Heart left ventricle (tissue), 16 donors: ENCODE results near the gene RHOV. TPM values are rescaled to one million over a fixed set of nuclear protein-coding genes. Genes with fewer than 3 reads are reported as not detected.

ENCODE experiments used
- ATAC-seq, 4 donors: fragments of 200-7000 bp; cut with Tn5 transposase; one replicate each; pipeline ENCODE4 v1.9.1; 2020 to 2022; ENCODE audit warnings: moderate library complexity in 4 of 4, mild to moderate bottlenecking in 3 of 4, moderate number of reproducible peaks in 1 of 4
- DNase-seq, 5 donors: peaks; one replicate each; pipeline ENCODE4 v3.0.0-alpha.2; 2020
- H3K27ac ChIP-seq, 12 donors: fragments of 200-600 bp; sonication (generic) in 4 of 12; one replicate each; pipeline versions ENCODE4 v1.5.0 to v1.8.0; 2016 to 2022; ENCODE audit warnings: mild to moderate bottlenecking in 2 of 12
- H3K27me3 ChIP-seq, 9 donors: fragments of 200-600 bp; sonication (generic) in 2 of 9; one replicate each; pipeline versions ENCODE4 v1.5.1 to v1.8.0; 2016 to 2022; ENCODE audit warnings: mild to moderate bottlenecking in 3 of 9
- H3K36me3 ChIP-seq, 9 donors: fragments of 200-600 bp; sonication (generic) in 2 of 9; one replicate each; pipeline versions ENCODE4 v1.5.0 to v1.8.0; 2018 to 2022; ENCODE audit warnings: mild to moderate bottlenecking in 2 of 9
- H3K4me1 ChIP-seq, 12 donors: fragments of 200-600 bp; sonication (generic) in 4 of 12; one replicate each; pipeline versions ENCODE4 v1.5.0 to v1.8.0; 2016 to 2022; ENCODE audit warnings: mild to moderate bottlenecking in 3 of 12
- H3K4me3 ChIP-seq, 12 donors: fragments of 200-600 bp; sonication (generic) in 4 of 12; one replicate each; pipeline versions ENCODE4 v1.5.0 to v1.8.0; 2017 to 2022; ENCODE audit warnings: mild to moderate bottlenecking in 9 of 12, moderate library complexity in 4 of 12
- H3K9me3 ChIP-seq, 12 donors: fragments of 200-600 bp; sonication (generic) in 4 of 12; one replicate each; pipeline versions ENCODE4 v1.5.0 to v1.8.0; 2016 to 2022; ENCODE audit warnings: mild to moderate bottlenecking in 1 of 12
- CTCF ChIP-seq, 12 donors: fragments of 200-600 bp; sonication (generic) in 4 of 12; IDR thresholded peaks; one replicate each; pipeline versions ENCODE4 v1.5.0 to v1.8.0; 2018 to 2022; ENCODE audit warnings: antibody characterized with exemption in 12 of 12, mild to moderate bottlenecking in 5 of 12
- POLR2A ChIP-seq, 2 donors: fragments of 450-650 bp; IDR thresholded peaks; one replicate each; pipeline ENCODE4 v1.6.1; 2017; ENCODE audit warnings: antibody characterized with exemption in 2 of 2, mild to moderate bottlenecking in 2 of 2, moderate library complexity in 2 of 2
- WGBS, 4 donors: extraction: QIAGEN DNeasy Blood & Tissue Kit in 2 of 4; methylation state at CpG; one replicate each; pipeline versions ENCODE4 v1.1.5 to v1.1.7; 2013 to 2018; 5-methylcytosine and 5-hydroxymethylcytosine counted together
- intact Hi-C, 10 donors: fragments of 100-400 bp; cut with DNase I; formaldehyde crosslinking; loops; one replicate each; pipeline versions ENCODE4 v1.11.1 to v1.14.2; 2022
- polyA plus RNA-seq, 2 donors: library from polyadenylated mRNA; stranded (reverse); fragments of 200-250 nt; gene quantifications; one replicate each; pipeline ENCODE4 v1.2.3, GENCODE V29; 2013
- total RNA-seq, 9 donors: library from RNA; depleted of rRNA in 2 of 9; stranded (reverse); fragments of >200 nt in 2 of 9; fragmentation: NEBNext Ultra II Directional in 3 of 9; extraction: Animal tissue kit (Norgen Biotek cat#: 25700) in 3 of 9; gene quantifications; one replicate each; pipeline versions ENCODE4 v1.1.0 to v1.2.4, GENCODE V29; 2016 to 2023
- donor health status: ischemic (EF 13 %, LVEDD 7.1; RV severe dilation, severe dysfunction).
- donor health status: healthy with polysubstance abuse.
- donor health status: DM: no; HTN: yes; CAD: no.
- donor health status: DM: no; HTN: no; CAD: no.
- donor health status: ischemic (EF 25% LVEDD 6.9; RV normal size, moderate dysfunction).
- donor health status: ischemic (EF 25% LVEDD 5.7; RV mildly dilated, moderate dysfunction).
- donor health status: healthy.
- donor health status: DM: yes; HTN: yes; CAD: no.
- donor health status: ischemic (EF 35%, LVEDD 5.7; RV mildly dilated, moderate dysfunction).
- donor health status: nonischemic (EF 11% LVEDD 7.7; RV severe dilation, severe dysfunction).
- donor health status: DM: yes; HTN: yes; CAD: no.
- donor health status: PGD.
- donor health status: ischemic (EF 29% LVEDD 5.4; RV normal size, mild dysfunction).
- donor health status: nonischemic (EF 23%, LVEDD 6.1; RV moderate dilation, normal function).

Gene RHOV
- total and polyA plus RNA-seq, 11 donors: not detected

DNA sequence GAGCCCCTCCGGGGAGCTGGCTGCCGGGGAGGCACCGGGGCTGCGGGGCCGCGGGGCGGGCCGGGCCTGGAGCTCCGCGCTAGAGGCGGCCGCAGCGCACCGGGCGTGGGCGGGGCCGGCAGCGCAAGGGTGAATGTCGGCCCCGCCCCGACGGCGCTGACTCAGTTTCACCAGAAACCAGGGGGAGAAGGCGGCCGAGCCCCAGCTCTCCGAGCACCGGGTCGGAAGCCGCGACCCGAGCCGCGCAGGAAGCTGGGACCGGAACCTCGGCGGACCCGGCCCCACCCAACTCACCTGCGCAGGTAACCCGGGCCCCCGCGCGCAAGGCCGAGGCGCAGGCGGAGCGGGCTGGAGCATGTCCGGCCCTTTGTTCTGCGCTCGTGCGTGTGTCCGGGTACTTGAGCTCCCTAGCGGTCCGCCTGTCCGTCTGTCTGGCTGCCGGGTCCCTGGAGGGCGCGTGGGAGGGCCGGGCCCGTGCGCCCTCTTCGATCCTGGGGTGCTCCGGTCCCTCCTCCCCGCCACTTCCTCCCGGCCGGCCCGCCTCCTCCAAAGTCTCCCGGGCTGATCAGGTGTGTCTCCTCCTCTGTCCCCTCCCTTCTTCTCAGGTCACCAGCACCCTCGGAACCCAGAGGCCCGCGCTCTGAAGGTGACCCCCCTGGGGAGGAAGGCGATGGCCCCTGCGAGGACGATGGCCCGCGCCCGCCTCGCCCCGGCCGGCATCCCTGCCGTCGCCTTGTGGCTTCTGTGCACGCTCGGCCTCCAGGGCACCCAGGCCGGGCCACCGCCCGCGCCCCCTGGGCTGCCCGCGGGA is 29.9 kb downstream of the RHOV start, which contains the start of gene SPINT1:
Gene SPINT1 (plus strand): TSS at position 164 of the 811 bp plus-strand sequence. CDS start 507 bp downstream, at position 671.
- Histone ChIP-seq H3K27ac (no peak within 1 kb of the TSS), H3K4me1 (peaks cover 0 to 37% (median 10%) of the 10 kb centered on the region in 12 donors), H3K4me3 (peak within 1 kb of the TSS; percentile 26 to 68 (median 50)), H3K27me3 (peaks cover 9 to 40% (median 19%) of the 10 kb centered on the region in 9 donors), H3K36me3 (no peaks in the 10 kb centered on the region), H3K9me3 (no peaks in the 10 kb centered on the region)
- WGBS, 4 donors: 1 to 2% (median 1%) methylated on average over 16 to 89 of the region's 89 CpGs
- peak in 2 of 4 donors; percentile 26 to 34 for ATAC-seq
- TF ChIP-seq POLR2A (IDR thresholded peaks at IDR 0.05): no peak
- TF ChIP-seq CTCF (IDR thresholded peaks at IDR 0.05): no peak
- intact Hi-C loops: no loop called here
- DNase-seq: peak in 1 of 5 donors; percentile 61

GRCh38 chr15:40843261-40843884 is 30.7 kb downstream of the RHOV start:
- DNase-seq (no peak), ATAC-seq (no peak)
- H3K4me3 ChIP-seq: peak overlapping the region in 11 of 12 donors; percentile 26 to 68 (median 51)
- peaks cover 9 to 40% (median 19%) of the 10 kb centered on the region in 9 donors for H3K27me3 ChIP-seq
- no peaks in the 10 kb centered on the region for H3K36me3 ChIP-seq
- intact Hi-C loops: no loop called here
- TF ChIP-seq CTCF (IDR thresholded peaks at IDR 0.05): no peak
- TF ChIP-seq POLR2A (IDR thresholded peaks at IDR 0.05): no peak
- H3K9me3 ChIP-seq: no peaks in the 10 kb centered on the region
- 18 to 55% (median 25%) methylated on average over 3 to 34 of the region's 34 CpGs for WGBS, 4 donors
- H3K4me1 ChIP-seq: peaks cover 0 to 37% (median 10%) of the 10 kb centered on the region in 12 donors
- no peak overlapping the region for H3K27ac ChIP-seq

- no peak for TF ChIP-seq CTCF (IDR thresholded peaks at IDR 0.05)
- no peak for TF ChIP-seq POLR2A (IDR thresholded peaks at IDR 0.05)
- WGBS, 4 donors: 52 to 56% (median 55%) methylated on average over 2 of the region's 2 CpGs
- no peak for DNase-seq
- Histone ChIP-seq H3K27ac (no peak overlapping the region), H3K4me3 (no peak overlapping the region), H3K36me3 (no peaks in the 10 kb centered on the region), H3K9me3 (no peaks in the 10 kb centered on the region), H3K4me1 (peaks cover 0 to 26% (median 10%) of the 10 kb centered on the region in 12 donors), H3K27me3 (peaks cover 9 to 36% (median 19%) of the 10 kb centered on the region in 9 donors)
- ATAC-seq: peak in 1 of 4 donors; percentile 25
- intact Hi-C loops: no loop called here
Measured at GRCh38 chr15:40841741-40842140, 32.3 kb downstream of the RHOV start.

- H3K9me3 ChIP-seq: no peaks in the 10 kb centered on the region
- ATAC-seq (no peak), DNase-seq (no peak)
- TF ChIP-seq CTCF (IDR thresholded peaks at IDR 0.05) (no peak), POLR2A (IDR thresholded peaks at IDR 0.05) (no peak)
- H3K27ac ChIP-seq: no peak overlapping the region
- H3K4me3 ChIP-seq: no peak overlapping the region
- peaks cover 0 to 5% (median 0%) of the 10 kb centered on the region in 12 donors for H3K4me1 ChIP-seq
- intact Hi-C loops: no loop called here
- WGBS, 4 donors: 82 to 88% (median 86%) methylated on average over 5 of the region's 5 CpGs
- H3K27me3 ChIP-seq: peaks cover 0 to 9% (median 2%) of the 10 kb centered on the region in 9 donors
- no peaks in the 10 kb centered on the region for H3K36me3 ChIP-seq
Measured at GRCh38 chr15:40838756-40839155, 35.3 kb downstream of the RHOV start.
